Measurements from ENCODE around the gene FAM120C.

The FAM120C gene

DNA sequence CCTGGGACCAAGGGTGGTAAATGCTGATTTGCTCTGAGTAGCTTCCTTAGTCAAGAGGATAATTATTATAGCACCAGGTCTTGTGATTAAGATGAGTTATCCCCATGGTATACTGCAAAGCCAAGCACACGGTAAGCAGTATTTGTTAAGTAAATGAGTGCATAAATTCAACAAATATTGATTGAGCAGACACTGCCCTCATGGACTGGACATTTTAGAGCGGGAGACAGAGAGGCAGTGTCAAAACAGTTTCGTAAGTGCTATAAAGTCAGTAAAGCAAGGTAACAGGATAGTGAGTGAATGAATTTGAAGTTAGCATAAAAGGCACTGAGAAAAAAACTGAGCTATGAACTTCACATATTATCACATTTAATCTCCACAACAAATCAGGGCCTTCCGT, 152.7 kb downstream of the FAM120C start:
- no peak for ATAC-seq (ENCODE audit: low read depth)
- H3K4me1 ChIP-seq (ENCODE audit: insufficient read depth, poor library complexity, severe bottlenecking): no peaks in the 10 kb centered on the region
- no peaks in the 10 kb centered on the region for H3K27me3 ChIP-seq (ENCODE audit: insufficient read depth, poor library complexity, severe bottlenecking)
- H3K36me3 ChIP-seq (ENCODE audit: low read depth): 0 out of 2 replicates have a peak, but pooled peaks cover 5% of the 10 kb centered on the region
- no peak for DNase-seq (ENCODE audit: low spot score)
- TF ChIP-seq, protein P1, sequence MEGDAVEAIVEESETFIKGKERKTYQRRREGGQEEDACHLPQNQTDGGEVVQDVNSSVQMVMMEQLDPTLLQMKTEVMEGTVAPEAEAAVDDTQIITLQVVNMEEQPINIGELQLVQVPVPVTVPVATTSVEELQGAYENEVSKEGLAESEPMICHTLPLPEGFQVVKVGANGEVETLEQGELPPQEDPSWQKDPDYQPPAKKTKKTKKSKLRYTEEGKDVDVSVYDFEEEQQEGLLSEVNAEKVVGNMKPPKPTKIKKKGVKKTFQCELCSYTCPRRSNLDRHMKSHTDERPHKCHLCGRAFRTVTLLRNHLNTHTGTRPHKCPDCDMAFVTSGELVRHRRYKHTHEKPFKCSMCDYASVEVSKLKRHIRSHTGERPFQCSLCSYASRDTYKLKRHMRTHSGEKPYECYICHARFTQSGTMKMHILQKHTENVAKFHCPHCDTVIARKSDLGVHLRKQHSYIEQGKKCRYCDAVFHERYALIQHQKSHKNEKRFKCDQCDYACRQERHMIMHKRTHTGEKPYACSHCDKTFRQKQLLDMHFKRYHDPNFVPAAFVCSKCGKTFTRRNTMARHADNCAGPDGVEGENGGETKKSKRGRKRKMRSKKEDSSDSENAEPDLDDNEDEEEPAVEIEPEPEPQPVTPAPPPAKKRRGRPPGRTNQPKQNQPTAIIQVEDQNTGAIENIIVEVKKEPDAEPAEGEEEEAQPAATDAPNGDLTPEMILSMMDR (IDR thresholded peaks at IDR 0.05; ENCODE audit: poor library complexity, severe bottlenecking): no peak
- H3K9me3 ChIP-seq (ENCODE audit: severe bottlenecking): no peaks in the 10 kb centered on the region
- no peak overlapping the region for H3K27ac ChIP-seq (ENCODE audit: poor library complexity, severe bottlenecking)
- no peak overlapping the region for H3K4me3 ChIP-seq (ENCODE audit: severe bottlenecking)

DNA sequence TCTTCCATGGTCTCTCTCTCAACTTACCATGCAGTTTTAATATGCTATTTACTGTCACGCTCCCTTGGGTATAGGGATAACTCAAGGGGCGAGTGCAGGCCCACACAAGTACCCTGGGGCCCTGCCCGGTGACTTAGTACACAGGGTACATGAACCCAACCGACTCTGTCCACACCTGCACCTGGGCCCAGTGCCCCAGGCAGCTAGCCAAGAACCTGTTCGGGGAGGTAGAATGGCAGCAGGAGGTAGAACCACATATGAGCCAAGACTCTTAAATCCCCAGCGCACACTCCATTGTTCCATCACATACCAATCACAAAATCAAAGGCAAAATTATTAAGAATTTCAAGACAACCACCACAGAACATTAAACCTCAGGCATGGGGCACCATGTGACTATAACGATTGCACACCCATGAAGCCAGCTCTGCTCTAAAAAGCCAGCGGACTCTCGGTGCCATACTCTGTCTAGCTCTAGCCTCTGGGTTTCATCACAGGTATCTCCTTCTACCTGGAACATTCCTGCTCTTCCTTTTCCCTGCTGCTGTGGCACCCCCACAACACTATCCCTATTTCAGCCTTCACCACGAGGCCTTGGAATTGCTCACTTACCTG, 153.4 kb downstream of the FAM120C start:
- H3K36me3 ChIP-seq (ENCODE audit: low read depth): 0 out of 2 replicates have a peak, but pooled peaks cover 5% of the 10 kb centered on the region
- no peaks in the 10 kb centered on the region for H3K9me3 ChIP-seq (ENCODE audit: severe bottlenecking)
- TF ChIP-seq, protein P1 (IDR thresholded peaks at IDR 0.05; ENCODE audit: poor library complexity, severe bottlenecking): no peak
- H3K27me3 ChIP-seq (ENCODE audit: insufficient read depth, poor library complexity, severe bottlenecking): no peaks in the 10 kb centered on the region
- H3K4me3 ChIP-seq (ENCODE audit: severe bottlenecking): no peak overlapping the region
- DNase-seq (ENCODE audit: low spot score) (no peak), ATAC-seq (ENCODE audit: low read depth) (peak; percentile 31; the same call in 1 of the 3 replicates)
- no peaks in the 10 kb centered on the region for H3K4me1 ChIP-seq (ENCODE audit: insufficient read depth, poor library complexity, severe bottlenecking)
- H3K27ac ChIP-seq (ENCODE audit: poor library complexity, severe bottlenecking): no peak overlapping the region

- Histone ChIP-seq H3K9me3 (ENCODE audit: severe bottlenecking) (no peaks in the 10 kb centered on the region), H3K4me1 (ENCODE audit: insufficient read depth, poor library complexity, severe bottlenecking) (no peaks in the 10 kb centered on the region), H3K27ac (ENCODE audit: poor library complexity, severe bottlenecking) (no peak overlapping the region), H3K36me3 (ENCODE audit: low read depth) (no peaks in the 10 kb centered on the region), H3K27me3 (ENCODE audit: insufficient read depth, poor library complexity, severe bottlenecking) (no peaks in the 10 kb centered on the region), H3K4me3 (ENCODE audit: severe bottlenecking) (no peak overlapping the region)
- TF ChIP-seq, protein P1 (IDR thresholded peaks at IDR 0.05; ENCODE audit: poor library complexity, severe bottlenecking): no peak
- ATAC-seq (ENCODE audit: low read depth) (no peak), DNase-seq (ENCODE audit: low spot score) (no peak)
These were observed 158.7 kb downstream of the FAM120C start for GRCh38 chrX:54024350-54024749.

Measured in RWPE2 (cell line).